Hypothalamus (tissue), 51 donors: Measurements from ENCODE around the gene TMEM170B.

Source experiments
- DNase-seq, 51 donors: peaks; one replicate each; lab custom pipeline; 2025; lab: John Stamatoyannopoulos, UW

The TMEM170B gene

DNA sequence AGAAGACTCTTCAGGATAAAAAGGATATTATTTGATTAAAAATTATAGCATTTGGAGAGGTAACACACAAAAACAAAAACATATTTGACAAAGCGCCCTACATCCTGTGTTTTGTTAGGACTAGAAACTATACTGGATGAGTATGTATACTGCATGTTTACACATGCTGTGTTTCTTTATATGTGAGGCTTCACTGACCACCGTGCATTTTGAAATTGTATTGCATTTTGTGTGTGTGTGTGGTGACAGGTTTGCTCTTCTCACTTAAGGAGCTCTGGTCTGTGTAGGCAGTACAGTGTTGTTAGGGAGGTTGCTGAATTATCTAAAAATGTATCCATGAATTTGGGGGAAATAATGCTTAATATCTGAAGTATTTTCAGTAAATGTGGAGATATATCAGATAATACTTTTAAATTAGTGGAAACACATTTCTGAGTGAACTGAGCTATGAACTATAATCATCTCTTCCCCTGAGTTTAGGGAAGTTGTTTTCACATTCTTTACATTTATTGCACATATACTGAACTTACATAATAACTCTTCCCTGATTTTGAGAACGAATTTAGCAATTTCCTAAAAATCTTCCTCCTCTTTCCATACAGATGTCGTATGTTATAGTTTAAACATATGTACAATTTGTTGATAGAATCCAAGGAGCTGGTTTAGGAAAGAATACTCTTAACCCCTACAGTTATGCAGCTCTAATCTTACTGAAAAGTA, 43.3 kb downstream of the TMEM170B start:
- no peak for DNase-seq

DNA sequence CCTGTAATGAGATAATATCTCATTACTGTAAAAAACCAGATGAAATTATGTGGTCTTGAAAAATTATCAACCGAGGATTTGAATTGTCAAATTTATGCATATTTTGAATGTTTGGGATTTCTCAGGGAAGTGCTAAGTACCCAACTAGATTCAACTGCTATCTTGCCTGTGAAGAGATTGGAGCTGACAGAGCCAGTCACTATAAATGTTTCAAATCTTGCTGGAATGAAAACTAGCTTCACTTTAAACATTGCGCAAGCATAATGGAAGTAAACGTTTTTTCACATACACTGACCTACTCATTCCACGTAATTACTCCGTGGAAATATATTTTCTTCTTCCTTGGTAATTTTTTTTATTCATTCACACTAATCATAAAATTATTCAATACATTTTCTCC, 46.7 kb downstream of the TMEM170B start:
- no peak for DNase-seq

DNA sequence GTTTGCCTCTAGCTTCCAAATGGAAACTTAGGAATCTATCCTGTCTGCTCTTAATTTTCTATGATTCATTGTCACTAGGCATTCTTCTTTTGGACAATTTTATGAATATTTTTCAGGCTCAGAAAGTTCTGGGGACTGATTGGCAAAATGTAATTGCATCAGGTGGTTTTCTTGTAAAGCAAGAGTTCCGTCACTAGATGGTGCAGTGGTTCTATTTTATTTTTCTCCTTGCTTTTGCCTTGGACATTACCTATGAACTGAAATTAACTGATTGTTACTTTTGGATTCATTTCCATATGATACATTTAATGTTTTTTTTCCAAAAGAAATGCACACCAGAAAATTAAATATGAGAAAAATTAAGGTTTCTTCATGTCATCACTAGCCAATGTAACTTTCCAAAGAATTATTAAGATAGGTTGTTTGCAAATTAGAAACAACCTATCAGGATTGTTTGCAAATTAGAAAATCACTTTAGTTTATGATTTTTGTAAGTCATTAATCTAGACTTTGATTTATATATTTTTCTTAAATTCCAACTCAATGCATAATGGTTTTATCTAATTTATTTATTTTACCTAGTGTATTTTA, 48.0 kb downstream of the TMEM170B start:
- peak in 1 of 51 donors; percentile 2 for DNase-seq

DNA sequence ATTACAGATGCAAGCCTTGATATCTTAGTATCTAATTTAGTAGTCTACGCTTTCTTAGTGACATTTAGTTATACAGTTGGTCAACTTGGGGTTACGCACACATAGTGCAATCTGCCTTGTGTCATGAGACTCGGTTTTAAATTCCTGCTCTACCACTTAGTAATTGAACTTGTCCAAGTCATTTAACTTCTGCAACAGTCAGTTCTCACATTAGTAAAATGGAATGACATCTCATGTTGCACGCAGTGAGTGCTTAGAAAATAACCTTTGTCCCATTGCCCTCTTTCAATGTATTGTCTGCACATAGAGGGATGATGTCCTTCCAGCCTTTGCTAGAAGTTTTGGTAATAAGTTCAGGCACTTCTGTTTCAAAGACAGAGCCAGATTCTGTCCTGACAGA, 48.6 kb downstream of the TMEM170B start:
- no peak for DNase-seq

DNA sequence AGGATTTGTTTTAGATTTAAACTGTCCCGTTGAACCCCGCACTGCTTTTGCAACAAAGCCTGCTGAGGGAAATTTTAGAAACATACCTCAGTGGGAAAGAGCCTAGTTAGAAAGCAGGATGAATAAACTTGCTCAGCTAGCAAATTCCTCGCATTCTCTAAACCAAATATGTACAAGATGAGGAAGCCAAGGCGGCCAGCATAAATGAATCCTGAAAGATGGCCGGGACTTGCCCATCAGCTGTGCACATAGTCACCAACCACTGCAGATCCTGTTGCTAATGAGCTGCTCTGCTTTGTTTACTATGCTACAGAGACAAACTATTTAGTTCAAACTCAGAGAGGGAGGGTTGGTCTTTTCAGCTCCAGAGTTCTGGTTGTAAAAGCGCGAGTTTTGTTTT, 49.0 kb downstream of the TMEM170B start:
- DNase-seq, result no peak

DNA sequence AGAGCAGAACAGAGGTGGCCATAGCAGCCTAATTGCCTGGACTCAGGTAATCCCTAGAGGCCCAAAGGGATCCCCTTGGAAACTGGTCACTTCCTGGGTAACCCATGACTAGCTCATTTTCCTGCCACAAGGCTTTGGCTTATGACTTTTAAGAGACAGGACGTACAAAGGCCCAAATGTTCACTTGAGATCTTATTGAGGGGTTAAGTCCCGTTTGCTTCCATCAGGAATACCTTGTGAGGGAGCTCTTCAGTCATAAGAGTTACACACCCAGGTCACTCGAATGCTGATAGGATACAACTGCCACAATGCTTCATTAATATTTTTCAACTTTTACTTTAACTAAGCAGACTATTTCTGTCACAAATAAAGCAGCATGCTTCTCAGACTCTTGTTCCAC, 51.7 kb downstream of the TMEM170B start:
- DNase-seq, result no peak

DNA sequence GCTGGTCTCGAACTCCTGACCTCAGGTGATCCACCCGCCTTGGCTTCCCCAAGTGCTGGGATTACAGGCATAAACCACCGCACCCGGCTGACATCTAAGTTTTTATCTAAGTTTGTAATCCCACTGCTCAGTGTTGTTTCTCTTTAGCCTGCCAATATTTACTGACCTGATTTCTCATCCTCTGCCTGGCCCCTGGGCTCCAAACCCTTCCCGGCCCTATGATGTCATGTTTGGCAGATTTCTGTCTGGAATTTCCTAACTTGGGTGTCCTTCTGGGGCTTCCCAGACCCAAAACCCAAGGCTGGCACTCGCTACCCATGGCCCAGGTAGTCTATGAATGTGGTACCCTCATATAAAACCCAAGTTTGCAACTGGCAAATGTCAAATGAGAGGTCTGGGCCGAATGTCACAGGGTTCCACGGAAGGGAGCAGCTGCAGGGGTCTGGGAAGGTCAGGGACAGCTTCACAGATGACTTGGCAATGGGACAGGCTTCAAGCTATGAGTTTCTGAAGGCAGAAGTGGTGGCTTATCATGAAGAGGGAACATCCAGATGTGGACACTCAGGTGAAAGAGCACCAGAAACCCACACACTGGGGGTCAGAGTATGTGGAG, 54.9 kb downstream of the TMEM170B start:
- DNase-seq, result no peak

DNA sequence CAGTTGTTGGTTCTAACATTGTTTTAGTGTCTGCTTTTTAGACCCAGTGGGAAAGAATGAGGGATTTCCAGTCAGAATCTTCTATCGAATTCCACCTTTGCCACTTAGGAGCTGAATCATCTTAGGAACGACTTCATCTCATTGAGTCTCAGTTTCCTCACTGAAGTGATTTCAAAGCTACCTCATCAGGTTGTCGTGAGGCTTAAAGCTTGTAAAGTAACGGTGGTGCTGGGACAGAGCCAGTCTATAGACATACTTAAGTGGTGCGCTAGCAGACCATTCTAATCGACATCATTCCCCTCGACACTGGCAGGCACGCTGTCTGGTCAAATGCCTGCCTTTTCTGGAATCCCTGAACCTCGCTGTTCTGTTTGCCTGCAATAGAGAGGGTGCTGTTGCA, 55.5 kb downstream of the TMEM170B start:
- no peak for DNase-seq

DNA sequence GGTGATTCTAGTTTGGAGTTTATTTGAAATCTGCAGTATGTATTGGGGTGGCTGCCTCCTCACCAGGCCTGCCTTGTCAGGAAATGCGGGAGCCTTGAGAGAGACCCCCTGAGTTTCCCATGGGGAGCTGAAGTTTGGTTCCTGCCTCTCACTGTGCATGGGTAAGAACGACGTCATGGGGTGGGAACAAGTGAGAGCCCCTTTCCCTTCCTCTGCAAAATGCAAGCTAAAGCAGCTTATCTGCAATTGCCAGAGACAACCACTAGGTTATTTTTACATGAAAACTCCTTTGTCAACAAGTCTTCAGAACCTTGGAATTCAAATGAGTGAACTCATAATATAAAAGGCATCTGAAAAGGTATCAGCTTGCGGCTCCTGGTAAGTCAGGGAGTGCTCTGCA, 58.4 kb downstream of the TMEM170B start:
- DNase-seq, result no peak

DNA sequence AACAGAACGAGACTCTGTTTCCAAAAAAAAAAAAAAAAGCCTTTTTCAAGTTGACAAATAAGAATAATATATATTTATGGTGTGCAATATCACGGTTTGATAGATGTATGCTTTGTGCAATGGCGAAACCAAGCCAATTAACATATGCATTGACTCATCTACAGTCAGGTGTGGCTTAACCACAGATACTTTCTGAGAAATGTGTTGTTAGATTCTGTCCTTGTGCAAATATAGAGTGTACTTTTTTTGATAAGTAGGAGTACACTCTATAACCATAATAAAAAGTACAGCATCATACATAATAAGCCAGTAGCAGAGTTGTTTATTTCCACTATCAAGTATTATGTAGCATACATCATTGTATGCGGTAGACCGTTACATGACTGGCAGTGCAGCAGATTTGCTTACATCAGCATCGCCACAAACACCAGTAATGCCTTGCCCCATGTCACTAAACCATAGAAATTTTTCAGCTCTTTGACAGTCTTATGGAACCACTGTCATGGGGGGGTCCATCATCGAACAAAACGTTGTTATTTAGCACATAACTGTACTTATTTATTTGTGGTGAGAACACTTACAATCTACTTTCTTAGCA, 59.2 kb downstream of the TMEM170B start:
- DNase-seq, result no peak

DNA sequence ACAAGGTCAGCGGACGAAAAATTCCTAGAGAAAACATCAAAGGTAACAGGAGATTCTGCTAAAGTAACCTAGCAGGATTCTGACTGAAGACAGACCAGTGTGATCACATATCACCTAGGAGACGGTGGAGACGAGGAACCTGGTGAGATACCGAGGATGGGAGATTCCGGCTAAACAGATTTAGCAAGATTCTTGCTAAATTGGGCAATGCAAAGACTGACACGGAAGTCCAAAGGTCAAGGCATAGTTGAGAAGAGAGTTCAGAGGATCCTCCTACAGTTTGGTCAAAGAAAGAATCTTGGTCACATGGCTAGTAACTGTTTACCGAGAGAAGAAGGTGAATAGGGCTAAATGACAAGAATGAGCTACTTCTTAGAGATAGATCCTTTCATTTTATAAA, 61.1 kb downstream of the TMEM170B start:
- no peak for DNase-seq

DNA sequence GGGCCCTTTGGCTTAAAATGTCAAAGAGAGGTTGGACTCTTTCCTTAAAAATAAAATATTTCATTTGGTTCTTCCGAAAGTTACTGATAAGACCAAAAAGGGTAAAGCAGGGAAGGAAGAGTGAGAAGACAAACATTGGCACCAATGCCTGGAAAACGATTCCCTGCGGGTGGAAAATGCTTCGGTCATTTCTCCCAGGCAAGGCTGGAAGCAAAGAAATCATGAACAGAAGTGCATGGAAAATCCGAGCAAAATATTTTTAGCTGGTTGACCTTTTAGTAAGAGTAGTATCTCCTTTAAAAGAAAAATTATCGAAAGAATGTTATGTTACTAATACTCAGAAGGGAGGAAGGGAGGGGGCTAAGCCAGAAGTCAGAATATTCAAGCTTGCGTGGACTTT, 62.7 kb downstream of the TMEM170B start:
- DNase-seq, result no peak

DNA sequence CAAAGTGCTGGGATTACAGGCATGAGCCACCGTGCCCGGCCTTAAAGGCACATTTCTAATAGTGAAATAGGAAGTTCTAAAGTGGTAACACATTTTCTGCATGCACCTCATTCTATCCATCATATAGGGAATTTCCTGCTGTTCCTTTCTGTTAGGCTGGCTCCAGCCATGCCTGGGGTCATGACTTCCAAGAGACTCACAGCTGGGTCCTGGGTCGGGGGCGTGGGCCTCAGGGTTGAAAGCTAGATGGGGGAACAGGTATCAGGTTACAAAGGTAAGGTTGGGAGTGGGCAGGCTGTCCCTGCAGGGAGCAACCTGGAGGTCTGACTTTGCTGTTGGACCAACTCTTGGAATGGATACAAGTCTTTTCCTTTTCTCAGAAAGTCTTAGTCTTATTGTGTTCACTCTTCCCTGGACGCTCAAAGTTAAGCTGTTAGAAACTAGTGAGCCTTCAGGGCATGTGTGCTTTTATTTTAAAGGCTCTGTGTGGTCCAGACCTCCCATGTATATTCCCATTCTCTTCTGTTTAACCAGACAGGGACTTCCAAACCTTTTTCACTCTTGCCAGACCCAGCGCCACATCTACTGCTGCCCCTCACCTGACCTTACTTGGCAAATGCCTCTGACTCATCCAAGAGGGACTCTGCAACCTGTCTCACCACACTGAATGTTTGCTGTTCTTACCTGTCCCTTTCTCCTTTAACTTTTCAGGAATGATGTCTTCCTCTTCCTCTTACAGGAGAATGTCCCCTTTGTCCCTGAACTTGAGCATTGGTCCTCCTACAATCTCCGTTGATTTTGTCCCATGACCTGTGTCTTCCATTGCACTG, 64.4 kb downstream of the TMEM170B start:
- no peak for DNase-seq

DNA sequence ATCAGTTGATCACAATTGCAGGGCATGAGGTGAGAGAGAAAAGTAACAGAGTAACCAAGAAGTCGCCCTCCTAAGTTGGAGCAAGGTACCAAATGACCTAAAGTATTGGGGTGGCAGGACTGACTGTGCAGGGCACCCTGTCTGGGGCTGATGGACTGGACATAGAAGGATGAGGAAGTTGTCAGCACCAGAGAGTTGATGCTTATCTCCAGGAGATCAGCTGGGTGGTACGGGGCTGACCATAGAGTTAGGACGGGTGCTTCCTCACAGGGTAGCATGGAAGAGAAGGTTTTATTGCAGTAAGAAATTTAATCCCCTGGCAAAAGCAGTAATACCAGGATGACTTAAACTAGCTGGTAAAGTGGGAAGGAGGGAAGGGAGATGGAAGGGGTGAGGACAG, 66.7 kb downstream of the TMEM170B start:
- DNase-seq, result no peak

DNA sequence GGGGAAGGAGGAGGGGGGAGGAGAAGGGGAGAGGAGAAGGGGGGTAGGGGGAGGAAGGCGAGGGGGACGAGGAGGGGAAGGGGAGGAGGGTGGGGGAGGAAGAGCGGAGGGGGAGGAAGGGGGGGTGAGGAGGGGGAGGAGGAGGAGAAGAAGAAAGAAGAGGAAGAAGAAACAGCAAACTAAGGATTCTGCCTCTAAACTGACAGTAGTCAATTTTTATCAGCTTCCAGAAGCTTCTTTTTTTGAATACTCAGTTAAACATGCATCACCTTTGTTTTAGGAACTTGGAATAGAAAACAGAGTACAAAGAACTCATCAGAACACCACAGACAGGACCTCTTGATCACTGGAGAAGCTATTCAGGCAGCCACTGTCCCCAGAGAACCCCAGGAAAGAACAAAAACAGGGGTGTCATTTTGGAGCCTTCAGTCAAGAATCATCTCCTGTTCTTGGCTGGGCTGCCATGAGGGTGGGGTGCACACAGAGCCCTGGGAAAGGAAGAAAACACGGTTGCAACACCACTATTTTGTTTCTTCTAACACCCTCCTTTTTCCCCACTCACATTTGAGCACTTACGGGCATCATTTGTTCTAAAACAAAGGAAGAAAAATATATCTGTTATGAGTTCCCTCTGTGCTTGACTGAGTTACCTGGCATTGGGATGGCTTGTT, 67.4 kb downstream of the TMEM170B start:
- DNase-seq, result no peak

DNA sequence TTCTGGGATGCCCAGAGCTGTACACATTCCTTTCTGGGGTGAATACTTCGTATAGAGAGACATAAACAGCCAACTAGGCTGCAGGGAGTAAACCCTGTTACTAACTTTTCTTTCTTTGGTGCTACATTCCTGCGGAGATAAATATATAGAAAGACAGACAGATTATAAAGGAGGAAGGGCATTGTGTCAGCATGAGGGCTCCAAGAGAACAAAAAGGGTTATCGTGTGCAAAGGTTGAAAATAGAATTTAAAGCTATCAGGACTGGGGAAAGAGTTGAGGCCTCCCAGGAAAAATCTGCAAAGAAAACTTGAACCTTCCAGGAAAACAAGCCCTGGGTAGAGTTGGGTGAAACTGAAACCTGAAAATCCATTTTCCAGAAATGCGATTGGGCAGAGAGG, 68.0 kb downstream of the TMEM170B start:
- no peak for DNase-seq

DNA sequence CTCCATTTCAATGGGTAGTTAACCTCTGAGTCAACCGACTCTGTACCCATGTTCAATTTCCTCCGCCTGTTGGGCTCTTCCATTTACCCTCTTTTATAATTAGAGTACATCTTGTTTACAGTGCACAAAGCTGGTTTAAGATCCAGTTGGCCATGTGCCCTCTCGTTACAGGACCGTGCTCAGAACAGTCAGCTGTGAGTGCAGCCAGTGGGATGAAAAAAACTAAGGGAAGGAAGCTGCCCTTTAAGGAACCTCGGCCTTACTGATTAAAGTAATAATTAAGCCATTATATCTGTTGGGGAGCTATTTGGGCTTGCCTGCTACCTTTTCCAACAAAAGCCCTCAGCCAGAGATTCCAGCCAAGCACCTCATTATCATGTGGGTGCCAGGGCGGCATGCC, 68.8 kb downstream of the TMEM170B start:
- DNase-seq, result no peak

DNA sequence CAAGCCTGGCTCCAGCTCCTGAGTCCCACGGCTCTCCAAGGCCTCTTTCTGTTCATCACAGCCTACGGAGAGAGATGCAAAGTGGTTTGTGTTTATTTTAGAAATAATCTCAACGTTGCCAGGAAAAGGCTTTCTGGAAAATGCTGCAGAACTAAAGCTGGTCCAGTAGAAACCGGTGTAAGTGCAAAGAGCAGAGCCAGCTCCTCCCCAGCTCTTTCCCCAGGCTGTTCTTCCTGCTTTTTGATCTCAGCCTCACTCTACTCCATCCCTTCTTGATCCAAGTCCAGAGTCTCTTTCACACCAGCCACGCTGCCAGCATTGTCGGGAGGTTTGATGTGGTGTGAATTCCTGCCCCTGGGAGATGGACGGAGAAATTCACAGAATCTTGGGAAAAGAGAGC, 69.8 kb downstream of the TMEM170B start:
- no peak for DNase-seq

DNA sequence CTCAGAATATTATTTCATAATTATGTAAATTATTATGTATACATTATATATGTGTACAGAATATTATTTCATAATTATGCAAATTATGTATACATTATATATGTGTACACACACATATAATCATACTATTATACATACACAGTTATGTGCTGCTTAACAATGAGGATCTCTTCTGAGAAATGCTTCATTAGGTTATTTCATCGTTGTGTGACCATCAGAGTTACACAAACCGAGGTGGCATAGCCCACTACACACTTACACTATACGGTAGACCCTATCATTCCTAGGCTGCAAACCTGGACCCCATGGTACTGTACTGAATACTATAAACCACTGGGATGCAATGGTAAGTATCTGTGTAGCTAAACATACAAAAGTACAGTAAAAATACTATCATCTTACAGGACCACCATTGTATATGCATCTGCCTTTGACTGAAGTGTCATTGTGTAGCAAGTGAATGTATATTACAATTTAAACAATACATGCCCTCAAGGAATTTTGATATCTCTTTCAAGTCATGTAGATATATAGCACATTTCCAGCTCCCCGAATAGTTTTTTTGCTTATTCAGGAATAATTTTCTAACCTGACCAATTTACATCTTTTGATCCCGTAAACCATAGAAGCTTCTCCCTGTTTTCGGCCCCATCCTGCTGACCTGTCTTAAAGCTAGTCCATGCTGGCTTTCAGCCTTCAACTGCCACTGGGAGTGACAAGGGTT, 71.2 kb downstream of the TMEM170B start:
- DNase-seq, result no peak
